GM21717 (cell line): ENCODE data around the gene RYR2.
A peak's percentile ranks its signal among the peaks of the same experiment; 100 is the strongest.
"Not testable (repeated sequence)": the region's sequence is repeated elsewhere in the genome, so short reads cannot be mapped to it uniquely, and the experiment has no call there.

ENCODE experiments used
- ATAC-seq: cut with Tn5 transposase; IDR thresholded peaks from one replicate; pipeline ENCODE4 v1.9.1; 2021; ENCODE audit warnings: mild to moderate bottlenecking, moderate library complexity; ENCODE audit not compliant: unreplicated experiment

Gene RYR2

GRCh38 chr1:237769916-237770315 lies 727.9 kb downstream of the RYR2 start:
- ATAC-seq: no peak

GRCh38 chr1:237772009-237772408 lies 730.0 kb downstream of the RYR2 start:
- no peak for ATAC-seq

- ATAC-seq: no peak
These were observed 732.3 kb downstream of the RYR2 start for GRCh38 chr1:237774246-237774645.

GRCh38 chr1:237779356-237779755 lies 737.4 kb downstream of the RYR2 start:
- no peak for ATAC-seq

GRCh38 chr1:237786066-237786719 lies 744.2 kb downstream of the RYR2 start:
- ATAC-seq: no peak

- ATAC-seq: no peak
These were observed 746.1 kb downstream of the RYR2 start for GRCh38 chr1:237788069-237788468.

- no peak for ATAC-seq
These were observed 747.6 kb downstream of the RYR2 start for GRCh38 chr1:237789619-237790018.

- ATAC-seq: no peak
These were observed 749.6 kb downstream of the RYR2 start for GRCh38 chr1:237791592-237791991.

GRCh38 chr1:237792149-237792548 lies 750.2 kb downstream of the RYR2 start:
- no peak for ATAC-seq

- ATAC-seq: no peak
These were observed 750.7 kb downstream of the RYR2 start for GRCh38 chr1:237792726-237793125.

- ATAC-seq: no peak
These were observed 752.1 kb downstream of the RYR2 start for GRCh38 chr1:237794071-237794470.

GRCh38 chr1:237795558-237795957 lies 753.6 kb downstream of the RYR2 start:
- ATAC-seq: no peak

GRCh38 chr1:237799762-237800474 lies 757.9 kb downstream of the RYR2 start:
- peak; percentile 98 for ATAC-seq

GRCh38 chr1:237804516-237804915 lies 762.5 kb downstream of the RYR2 start:
- no peak for ATAC-seq

- no peak for ATAC-seq
These were observed 767.1 kb downstream of the RYR2 start for GRCh38 chr1:237809099-237809498.

- no peak for ATAC-seq
These were observed 769.6 kb downstream of the RYR2 start for GRCh38 chr1:237811633-237812032.

GRCh38 chr1:237812061-237812460 lies 770.1 kb downstream of the RYR2 start:
- no peak for ATAC-seq

GRCh38 chr1:237814319-237814924 lies 772.4 kb downstream of the RYR2 start:
- no peak for ATAC-seq

GRCh38 chr1:237817277-237817676 lies 775.3 kb downstream of the RYR2 start:
- no peak for ATAC-seq

GRCh38 chr1:237820634-237821033 lies 778.6 kb downstream of the RYR2 start:
- not testable (repeated sequence) for ATAC-seq

GRCh38 chr1:237832858-237833257 lies 790.9 kb downstream of the RYR2 start:
- ATAC-seq: no peak

- no peak for ATAC-seq
These were observed 792.1 kb downstream of the RYR2 start for GRCh38 chr1:237834048-237834447.
